H1 (cell line): ENCODE data around the gene ANKRD61. TPM values are rescaled to one million over a fixed set of nuclear protein-coding genes. Genes with fewer than 3 reads are reported as not detected.
"Not testable (repeated sequence)": the region's sequence is repeated elsewhere in the genome, so short reads cannot be mapped to it uniquely, and the experiment has no call there.

ENCODE experiments used
- CTCF ChIA-PET: fragments of 300-600 bp; sonication (Branson Sonifier 250); formaldehyde crosslinking; loops from one replicate; lab custom pipeline; 2021; ENCODE audit not compliant: partially characterized antibody; lab: Charles Lee
- POLR2A ChIA-PET: fragments of 300-600 bp; sonication (Branson Sonifier 250); formaldehyde crosslinking; loops from one replicate; lab custom pipeline; 2021; ENCODE audit warnings: inconsistent platforms; ENCODE audit not compliant: partially characterized antibody; lab: Charles Lee
- DNase-seq, 2 experiments: peaks; one replicate each; pipeline versions ENCODE4 v3.0.0 to v3.0.0-alpha.2; 2010 to 2022; ENCODE audit warnings: low spot score in 2 of 2, low read depth in 1 of 2, mixed read lengths in 1 of 2
- FAIRE-seq: peaks from 2 replicates; lab custom pipeline; 2011; peaks lifted over from hg19 to GRCh38; lab: Jason Lieb, UNC
- H2AFZ ChIP-seq: 2 replicates; pipeline ENCODE4 v1.8.1; 2012; ENCODE audit warnings: low read length, inconsistent platforms
- H2AK5ac ChIP-seq: 2 replicates; pipeline ENCODE4 v1.6.1; 2013; ENCODE audit warnings: low read depth, low read length
- H2BK120ac ChIP-seq: replicated peaks from 2 replicates; pipeline ENCODE3; 2013; ENCODE audit warnings: low read depth, low read length, inconsistent platforms
- H2BK12ac ChIP-seq: 2 replicates; pipeline ENCODE4 v1.6.1; 2013; ENCODE audit warnings: low read depth, low read length
- H2BK15ac ChIP-seq: 2 replicates; pipeline ENCODE4 v1.6.1; 2013; ENCODE audit warnings: low read length
- H2BK20ac ChIP-seq: 2 replicates; pipeline ENCODE4 v1.6.1; 2013; ENCODE audit warnings: low read length
- H2BK5ac ChIP-seq: 2 replicates; pipeline ENCODE4 v1.6.1; 2013; ENCODE audit warnings: low read depth, low read length
- H3K14ac ChIP-seq: 2 replicates; pipeline ENCODE4 v1.6.1; 2013; ENCODE audit warnings: inconsistent platforms; ENCODE audit not compliant: insufficient read length
- H3K18ac ChIP-seq: 2 replicates; pipeline ENCODE4 v1.6.1; 2013; ENCODE audit warnings: low read length; ENCODE audit errors: extremely low read depth
- H3K23ac ChIP-seq: 2 replicates; pipeline ENCODE4 v1.6.1; 2013; ENCODE audit warnings: inconsistent platforms; ENCODE audit not compliant: insufficient read length
- H3K23me2 ChIP-seq: 2 replicates; pipeline ENCODE4 v1.6.1; 2013; ENCODE audit warnings: low read depth, low read length
- H3K27ac ChIP-seq: 2 replicates; pipeline ENCODE4 v1.6.1; 2011; ENCODE audit warnings: low read depth, low read length, inconsistent platforms
- H3K27me3 ChIP-seq, 4 experiments: replicated peaks in 1 of 4; 1 replicate in 1 of 4; 2 replicates in 3 of 4; pipeline versions ENCODE4 v1.6.1 to v1.8.1; 2011 to 2013; ENCODE audit warnings: low read length in 3 of 4, mild to moderate bottlenecking in 3 of 4, inconsistent platforms in 2 of 4, mixed read lengths in 2 of 4, moderate library complexity in 1 of 4; ENCODE audit not compliant: control insufficient read depth in 3 of 4, insufficient read depth in 3 of 4; ENCODE audit errors: extremely low read depth in 1 of 4
- H3K36me3 ChIP-seq, 4 experiments: 2 replicates each; pipeline versions ENCODE4 v1.6.1 to v1.8.1; 2011 to 2013; ENCODE audit warnings: mild to moderate bottlenecking in 4 of 4, low read length in 3 of 4, moderate library complexity in 2 of 4, control low read depth in 1 of 4, inconsistent platforms in 1 of 4; ENCODE audit not compliant: insufficient read depth in 4 of 4, control insufficient read depth in 2 of 4
- H3K4ac ChIP-seq: replicated peaks from 2 replicates; pipeline ENCODE3; 2013; ENCODE audit warnings: low read length, low read depth, mixed read lengths, inconsistent platforms; ENCODE audit not compliant: insufficient read length
- H3K4me1 ChIP-seq, 4 experiments: replicated peaks in 1 of 4; 1 replicate in 1 of 4; 2 replicates in 3 of 4; pipeline versions ENCODE4 v1.6.1 to v1.8.1; 2011 to 2013; ENCODE audit warnings: low read length in 3 of 4, inconsistent platforms in 2 of 4, mixed read lengths in 1 of 4; ENCODE audit not compliant: insufficient read depth in 4 of 4, control insufficient read depth in 3 of 4
- H3K4me2 ChIP-seq, 2 experiments: 2 replicates each; pipeline versions ENCODE4 v1.6.1 to v1.8.1; 2011 to 2013; ENCODE audit warnings: low read depth in 2 of 2, low read length in 2 of 2, control low read depth in 1 of 2, inconsistent platforms in 1 of 2, mild to moderate bottlenecking in 1 of 2; ENCODE audit not compliant: insufficient read depth in 1 of 2
- H3K4me3 ChIP-seq, 4 experiments: fragments of 200-600, 300-600 bp in 1 of 4; sonication (generic), shearing (Covaris generic), sonication (Bioruptor Twin) in 1 of 4; 2 replicates each; pipeline versions ENCODE4 v1.5.1 to v1.8.1; 2011 to 2016; ENCODE audit warnings: low read length in 4 of 4, low read depth in 3 of 4, control low read depth in 2 of 4, inconsistent platforms in 2 of 4, mild to moderate bottlenecking in 2 of 4, mixed read lengths in 1 of 4, moderate library complexity in 1 of 4; ENCODE audit not compliant: insufficient read depth in 2 of 4; ENCODE audit errors: extremely low read depth in 1 of 4
- H3K56ac ChIP-seq: replicated peaks from 2 replicates; pipeline ENCODE3; 2013; ENCODE audit warnings: low read depth, mild to moderate bottlenecking, mixed read lengths, low read length, inconsistent platforms; ENCODE audit not compliant: insufficient read length
- H3K79me1 ChIP-seq: 2 replicates; pipeline ENCODE4 v1.6.1; 2013; ENCODE audit warnings: low read depth, low read length, control low read depth
- H3K79me2 ChIP-seq, 2 experiments: 2 replicates each; pipeline versions ENCODE4 v1.6.1 to v1.8.1; 2012 to 2013; ENCODE audit warnings: low read length in 2 of 2, mild to moderate bottlenecking in 2 of 2, inconsistent platforms in 1 of 2; ENCODE audit not compliant: insufficient read depth in 2 of 2, control insufficient read depth in 1 of 2
- H3K9ac ChIP-seq, 4 experiments: replicated peaks in 1 of 4; 1 replicate in 1 of 4; 2 replicates in 3 of 4; pipeline versions ENCODE4 v1.6.1 to v1.8.1; 2011 to 2013; ENCODE audit warnings: low read depth in 3 of 4, low read length in 3 of 4, control low read depth in 2 of 4, mild to moderate bottlenecking in 2 of 4, moderate library complexity in 2 of 4, inconsistent platforms in 1 of 4; ENCODE audit errors: extremely low read depth in 1 of 4
- H3K9me3 ChIP-seq, 2 experiments: 2 replicates each; pipeline versions ENCODE4 v1.6.1 to v1.8.1; 2012 to 2013; ENCODE audit warnings: mild to moderate bottlenecking in 2 of 2, moderate library complexity in 2 of 2, control low read depth in 1 of 2, inconsistent platforms in 1 of 2, low read depth in 1 of 2, low read length in 1 of 2, mixed read lengths in 1 of 2; ENCODE audit not compliant: insufficient read depth in 2 of 2
- H4K20me1 ChIP-seq, 2 experiments: replicated peaks in 1 of 2; 2 replicates each; pipeline versions ENCODE3 to v1.8.1; 2011 to 2013; ENCODE audit warnings: inconsistent platforms in 2 of 2, low read length in 2 of 2, mild to moderate bottlenecking in 1 of 2; ENCODE audit not compliant: insufficient read depth in 2 of 2, control insufficient read depth in 1 of 2
- H4K5ac ChIP-seq: 2 replicates; pipeline ENCODE4 v1.6.1; 2013; ENCODE audit warnings: low read length, low read depth, mixed read lengths, inconsistent platforms; ENCODE audit not compliant: insufficient read length
- H4K8ac ChIP-seq: 2 replicates; pipeline ENCODE4 v1.8.0; 2013; ENCODE audit warnings: mild to moderate bottlenecking, moderate library complexity, low read length, inconsistent platforms; ENCODE audit not compliant: insufficient read depth; ENCODE audit errors: extremely low read depth
- H4K91ac ChIP-seq: replicated peaks from 2 replicates; pipeline ENCODE3; 2013; ENCODE audit warnings: low read length, mixed read lengths, inconsistent platforms; ENCODE audit not compliant: insufficient read length
- ASH2L ChIP-seq: fragments of 200-600, 300-600 bp; sonication (generic); IDR thresholded peaks from one replicate; pipeline ENCODE4 v1.7.1; 2017; ENCODE audit warnings: low read length
- KDM5A ChIP-seq: fragments of 200-600 bp; IDR thresholded peaks from 2 replicates; pipeline ENCODE4 v1.7.1; 2012; ENCODE audit warnings: mild to moderate bottlenecking, low read length, inconsistent platforms, mixed read lengths
- RBBP5 ChIP-seq: IDR thresholded peaks from 2 replicates; pipeline ENCODE4 v1.7.1; 2012; ENCODE audit warnings: low read depth, mild to moderate bottlenecking, inconsistent platforms, low read length, moderate library complexity, borderline replicate concordance
- SAP30 ChIP-seq: fragments of 300-600 bp; sonication (generic); IDR thresholded peaks from 2 replicates; pipeline ENCODE4 v1.7.1; 2012; ENCODE audit warnings: low read length, moderate library complexity, mild to moderate bottlenecking, inconsistent platforms; ENCODE audit not compliant: insufficient read depth, insufficient replicate concordance
- WGBS, 2 experiments: shearing (Covaris generic) in 1 of 2; methylation state at CpG; one replicate each; pipeline versions ENCODE4 v1.1.6 to v1.1.7; 2013 to 2015; ENCODE audit warnings: low lambda C conversion rate in 2 of 2, mixed read lengths in 2 of 2, inconsistent platforms in 1 of 2, low coverage in 1 of 2, missing lambda C conversion rate in 1 of 2; ENCODE audit not compliant: insufficient replicate concordance in 2 of 2, insufficient coverage in 1 of 2, insufficient read length in 1 of 2; ENCODE audit errors: extremely low coverage in 1 of 2, missing lambda C conversion rate in 1 of 2; 5-methylcytosine and 5-hydroxymethylcytosine counted together
- polyA plus RNA-seq, 7 experiments: library from polyadenylated mRNA; depleted of rRNA in 3 of 7; stranded (reverse) in 5 of 7; unstranded in 2 of 7; fragments of >200 nt in 5 of 7; fragments of 200-250 nt in 2 of 7; gene quantifications; 1 replicate in 5 of 7; 2 replicates in 1 of 7; 4 replicates in 1 of 7; pipeline versions ENCODE4 v1.2.1 to v1.2.3, GENCODE V29; 2011 to 2013; ENCODE audit warnings: missing spikeins in 2 of 7, mixed read lengths in 2 of 7
- total RNA-seq: library from RNA; stranded (reverse); fragmentation: NEBNext Ultra II Directional; extraction: Animal tissue kit (Norgen Biotek cat#: 25700); gene quantifications from 2 replicates; pipeline ENCODE4 v1.2.1, GENCODE V29; 2021

The ANKRD61 gene
- total and polyA plus RNA-seq, 2 of the 8 experiments (the other 6 are each of a cell fraction or from before 2014, with no cell fraction given), result 0.23 to 0.32 TPM

DNA sequence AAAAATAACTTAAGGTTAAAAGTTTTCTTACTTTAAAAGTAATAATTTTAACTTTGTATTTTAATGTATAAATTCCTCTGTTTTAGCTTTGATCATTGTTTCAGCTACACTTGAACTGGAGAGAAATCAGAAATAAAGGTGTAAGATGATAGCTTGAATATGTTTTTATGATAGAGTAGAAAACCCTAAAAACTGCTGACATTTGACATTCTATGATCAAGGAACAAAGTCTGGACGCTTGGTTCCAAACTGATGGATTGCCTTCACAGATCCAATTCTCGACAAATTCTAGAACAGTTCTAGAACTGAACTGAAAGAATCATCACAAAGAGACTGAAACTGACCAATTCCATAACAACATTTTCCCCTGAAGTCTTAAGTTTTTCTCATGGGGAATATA is at the start of gene ANKRD61 (continued):
- TF ChIP-seq SAP30 (no peak), KDM5A (no peak), ASH2L (no peak), RBBP5 (no peak)
- TF ChIP-seq, all 59 proteins: peak for 0

DNA sequence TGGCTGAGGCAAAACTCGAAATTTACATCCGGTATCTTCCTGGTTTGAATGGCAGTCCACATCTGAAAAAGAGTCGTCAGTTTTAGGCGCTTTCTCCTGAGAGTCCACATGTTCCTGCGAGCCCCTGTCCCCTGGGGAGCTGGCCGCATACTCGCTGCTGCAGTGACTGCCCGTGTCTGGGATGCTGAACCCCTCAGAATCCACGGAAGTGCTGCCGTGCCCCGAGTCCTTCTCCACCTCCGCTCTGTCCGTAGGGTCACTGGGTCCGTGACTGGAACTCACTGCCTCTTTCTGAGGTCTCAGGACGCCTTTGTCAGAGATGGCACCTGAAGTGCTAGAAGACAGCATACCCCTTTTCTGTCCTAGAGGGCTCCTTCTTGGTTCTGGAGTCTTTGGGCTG is 44.1 kb upstream of the ANKRD61 start:
- H3K56ac ChIP-seq, H3K27me3 ChIP-seq, H2BK15ac ChIP-seq, H4K8ac ChIP-seq, H3K4me1 ChIP-seq, H2BK5ac ChIP-seq, H4K5ac ChIP-seq, H3K4me2 ChIP-seq, DNase-seq, H3K79me2 ChIP-seq, H3K23me2 ChIP-seq, H3K18ac ChIP-seq, H3K14ac ChIP-seq, H2BK20ac ChIP-seq, H3K27ac ChIP-seq, H2AK5ac ChIP-seq, H2BK120ac ChIP-seq, H3K23ac ChIP-seq, H2AFZ ChIP-seq, H4K91ac ChIP-seq, H3K4me3 ChIP-seq, FAIRE-seq, H3K4ac ChIP-seq, H3K9me3 ChIP-seq, POLR2A ChIA-PET, H4K20me1 ChIP-seq, H2BK12ac ChIP-seq, H3K9ac ChIP-seq, H3K79me1 ChIP-seq: not testable (repeated sequence)
- H3K36me3 ChIP-seq, result peaks cover 0 to 27% (median 7%) of the 10 kb centered on the region in 4 experiments; a peak in 5 of 8 replicates
- 94% methylated on average over 14 of the region's 15 CpGs; no CpG with 5 or more reads in 1 of the 2 experiments for WGBS, 2 experiments
- CTCF ChIA-PET, result interaction anchor here (0.8 kb wide), 1 partner anchor 131 kb away, joined by 3 read pairs; no protein-coding TSS in a partner anchor
